ENCODE data around the gene MYO10.
A peak's percentile ranks its signal among the peaks of the same experiment; 100 is the strongest.

The MYO10 gene

DNA sequence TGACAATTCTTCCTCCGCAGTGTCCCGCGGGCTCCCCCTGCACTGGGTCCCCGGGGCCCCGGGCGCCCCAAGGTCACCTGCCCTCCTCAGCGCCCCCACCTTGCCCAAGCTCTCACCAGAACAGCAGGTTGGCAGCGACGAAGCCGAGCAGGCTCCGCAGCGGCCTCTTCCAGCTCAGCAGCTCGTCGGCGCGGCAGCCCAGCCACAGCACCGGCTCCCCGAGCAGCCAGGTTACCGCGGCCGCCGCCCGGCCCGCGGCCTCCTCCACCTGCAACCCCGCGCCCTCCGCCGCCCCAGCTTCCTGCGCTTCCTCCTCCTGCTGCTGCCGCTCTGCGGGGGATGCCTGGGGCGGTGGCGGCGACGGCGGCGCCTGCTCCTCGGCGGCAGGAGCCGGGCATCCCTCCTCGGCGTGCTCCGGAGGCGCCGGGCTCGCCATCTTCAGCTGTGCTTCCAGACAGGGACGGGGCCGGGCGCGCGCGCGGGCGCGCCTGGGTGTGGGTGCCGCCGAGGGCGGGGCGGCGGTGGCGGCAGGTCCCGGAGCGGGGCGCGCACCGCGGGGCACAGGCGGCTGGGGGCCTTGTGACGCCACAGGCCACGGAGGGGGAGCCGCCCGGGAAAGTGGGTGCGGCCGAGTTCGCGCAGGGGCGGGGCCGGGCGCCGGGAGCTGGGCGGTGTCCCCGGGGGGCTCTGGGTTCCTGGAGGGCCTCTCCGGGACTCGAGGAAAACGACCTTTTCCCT, 319.4 kb downstream of the MYO10 start, which contains the start of gene RETREG1:
TSS of gene RETREG1 (minus strand) at position 462 of the 738 bp plus-strand sequence. CDS start at position 436, 26 bp downstream.
- DNase-seq (ENCODE audit: low read depth), result peak; percentile 69

DNA sequence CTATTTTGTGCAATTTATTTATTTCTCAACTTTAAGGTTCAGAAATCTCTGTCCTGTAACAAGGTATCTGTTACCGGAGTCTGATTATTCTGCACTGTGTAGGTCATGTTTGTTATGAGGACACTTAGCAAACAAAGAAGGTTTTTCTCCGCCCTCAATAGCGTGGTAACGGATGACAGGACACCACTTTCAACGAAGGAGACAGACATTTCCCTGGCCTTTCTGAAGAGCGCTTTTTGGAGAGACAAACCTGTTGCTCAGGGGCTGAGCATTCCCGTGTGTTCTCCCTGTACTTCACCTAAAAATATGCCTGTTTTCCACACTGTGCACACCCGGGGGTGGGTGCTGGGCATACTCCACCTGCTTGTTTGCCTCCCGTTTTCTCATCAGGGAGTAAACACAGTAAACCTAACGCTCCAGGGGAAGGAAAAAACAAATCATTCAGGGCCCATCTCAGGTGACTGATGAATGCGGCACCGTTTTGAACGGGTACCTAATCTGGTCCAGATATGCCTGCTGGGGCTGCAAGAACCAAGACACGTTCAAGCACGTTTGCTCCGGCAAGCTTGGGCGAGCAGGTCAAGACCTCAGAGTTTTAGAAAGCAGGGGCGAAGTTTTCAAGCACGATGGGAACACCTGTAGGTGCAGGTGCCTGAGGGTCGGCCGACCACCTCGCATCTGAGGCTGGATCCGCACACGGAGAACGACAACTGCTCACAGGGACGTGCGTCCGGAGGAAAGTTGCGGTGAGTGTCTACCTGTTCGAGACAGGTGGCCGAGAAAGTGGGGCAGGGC, 320.1 kb downstream of the MYO10 start:
- DNase-seq (ENCODE audit: low read depth), result no peak

DNA sequence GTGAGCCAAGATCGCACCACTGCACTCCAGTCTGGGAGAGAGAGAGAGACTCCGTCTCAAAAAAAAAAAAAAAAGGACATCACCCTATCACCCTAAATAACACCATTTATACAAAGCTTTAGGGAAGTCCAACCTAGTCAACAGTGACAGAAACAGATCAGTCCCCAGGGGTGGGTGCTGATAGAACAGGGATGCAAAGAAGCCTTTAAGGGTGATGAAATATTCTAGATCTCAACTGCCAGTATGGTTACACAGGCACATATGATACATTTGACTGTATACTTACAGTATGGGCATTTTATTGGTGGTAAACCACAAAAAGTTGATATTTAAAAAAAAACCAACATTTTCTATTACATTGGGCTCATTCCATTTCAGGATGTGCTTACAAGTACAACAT, 324.1 kb downstream of the MYO10 start:
- DNase-seq (ENCODE audit: low read depth), result no peak
